Heart left ventricle (tissue), 16 donors: ENCODE measurements around the gene SCRN1. TPM values are rescaled to one million over a fixed set of nuclear protein-coding genes. Genes with fewer than 3 reads are reported as not detected.

Experiments
- ATAC-seq, 4 donors: fragments of 200-7000 bp; cut with Tn5 transposase; one replicate each; pipeline ENCODE4 v1.9.1; 2020 to 2022; ENCODE audit warnings: moderate library complexity in 4 of 4, mild to moderate bottlenecking in 3 of 4, moderate number of reproducible peaks in 1 of 4
- DNase-seq, 5 donors: peaks; one replicate each; pipeline ENCODE4 v3.0.0-alpha.2; 2020
- H3K27ac ChIP-seq, 12 donors: fragments of 200-600 bp; sonication (generic) in 4 of 12; one replicate each; pipeline versions ENCODE4 v1.5.0 to v1.8.0; 2016 to 2022; ENCODE audit warnings: mild to moderate bottlenecking in 2 of 12
- H3K27me3 ChIP-seq, 9 donors: fragments of 200-600 bp; sonication (generic) in 2 of 9; one replicate each; pipeline versions ENCODE4 v1.5.1 to v1.8.0; 2016 to 2022; ENCODE audit warnings: mild to moderate bottlenecking in 3 of 9
- H3K36me3 ChIP-seq, 9 donors: fragments of 200-600 bp; sonication (generic) in 2 of 9; one replicate each; pipeline versions ENCODE4 v1.5.0 to v1.8.0; 2018 to 2022; ENCODE audit warnings: mild to moderate bottlenecking in 2 of 9
- H3K4me1 ChIP-seq, 12 donors: fragments of 200-600 bp; sonication (generic) in 4 of 12; one replicate each; pipeline versions ENCODE4 v1.5.0 to v1.8.0; 2016 to 2022; ENCODE audit warnings: mild to moderate bottlenecking in 3 of 12
- H3K4me3 ChIP-seq, 12 donors: fragments of 200-600 bp; sonication (generic) in 4 of 12; one replicate each; pipeline versions ENCODE4 v1.5.0 to v1.8.0; 2017 to 2022; ENCODE audit warnings: mild to moderate bottlenecking in 9 of 12, moderate library complexity in 4 of 12
- H3K9me3 ChIP-seq, 12 donors: fragments of 200-600 bp; sonication (generic) in 4 of 12; one replicate each; pipeline versions ENCODE4 v1.5.0 to v1.8.0; 2016 to 2022; ENCODE audit warnings: mild to moderate bottlenecking in 1 of 12
- CTCF ChIP-seq, 12 donors: fragments of 200-600 bp; sonication (generic) in 4 of 12; IDR thresholded peaks; one replicate each; pipeline versions ENCODE4 v1.5.0 to v1.8.0; 2018 to 2022; ENCODE audit warnings: antibody characterized with exemption in 12 of 12, mild to moderate bottlenecking in 5 of 12
- POLR2A ChIP-seq, 2 donors: fragments of 450-650 bp; IDR thresholded peaks; one replicate each; pipeline ENCODE4 v1.6.1; 2017; ENCODE audit warnings: antibody characterized with exemption in 2 of 2, mild to moderate bottlenecking in 2 of 2, moderate library complexity in 2 of 2
- WGBS, 4 donors: extraction: QIAGEN DNeasy Blood & Tissue Kit in 2 of 4; methylation state at CpG; one replicate each; pipeline versions ENCODE4 v1.1.5 to v1.1.7; 2013 to 2018; 5-methylcytosine and 5-hydroxymethylcytosine counted together
- intact Hi-C, 10 donors: fragments of 100-400 bp; cut with DNase I; formaldehyde crosslinking; loops; one replicate each; pipeline versions ENCODE4 v1.11.1 to v1.14.2; 2022
- polyA plus RNA-seq, 2 donors: library from polyadenylated mRNA; stranded (reverse); fragments of 200-250 nt; gene quantifications; one replicate each; pipeline ENCODE4 v1.2.3, GENCODE V29; 2013
- total RNA-seq, 9 donors: library from RNA; depleted of rRNA in 2 of 9; stranded (reverse); fragments of >200 nt in 2 of 9; fragmentation: NEBNext Ultra II Directional in 3 of 9; extraction: Animal tissue kit (Norgen Biotek cat#: 25700) in 3 of 9; gene quantifications; one replicate each; pipeline versions ENCODE4 v1.1.0 to v1.2.4, GENCODE V29; 2016 to 2023
- donor health status: ischemic (EF 13 %, LVEDD 7.1; RV severe dilation, severe dysfunction).
- donor health status: healthy with polysubstance abuse.
- donor health status: DM: no; HTN: yes; CAD: no.
- donor health status: DM: no; HTN: no; CAD: no.
- donor health status: ischemic (EF 25% LVEDD 6.9; RV normal size, moderate dysfunction).
- donor health status: ischemic (EF 25% LVEDD 5.7; RV mildly dilated, moderate dysfunction).
- donor health status: healthy.
- donor health status: DM: yes; HTN: yes; CAD: no.
- donor health status: ischemic (EF 35%, LVEDD 5.7; RV mildly dilated, moderate dysfunction).
- donor health status: nonischemic (EF 11% LVEDD 7.7; RV severe dilation, severe dysfunction).
- donor health status: DM: yes; HTN: yes; CAD: no.
- donor health status: PGD.
- donor health status: ischemic (EF 29% LVEDD 5.4; RV normal size, mild dysfunction).
- donor health status: nonischemic (EF 23%, LVEDD 6.1; RV moderate dilation, normal function).

The SCRN1 gene
- total and polyA plus RNA-seq, 11 donors = 2.7 to 40.2 (median 20.1) TPM

DNA sequence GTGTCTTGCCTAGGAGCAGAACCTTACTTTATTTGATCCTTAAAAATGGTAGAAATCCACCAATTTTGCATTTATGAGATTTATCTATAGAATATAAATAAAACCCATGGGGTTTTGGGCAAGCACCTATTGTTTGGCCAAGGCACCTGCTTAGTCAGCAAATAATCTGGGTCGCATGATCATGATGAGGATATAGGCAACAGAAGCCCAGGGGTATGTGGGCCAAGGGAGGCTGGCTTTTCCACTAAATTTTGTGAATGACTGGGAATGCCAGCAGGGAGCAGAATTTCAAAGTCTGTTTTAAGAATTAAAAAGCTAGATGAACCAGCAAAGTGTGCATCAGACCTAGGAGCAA is 17.3 kb downstream of the SCRN1 start:
- TF ChIP-seq POLR2A (IDR thresholded peaks at IDR 0.05) (no peak), CTCF (IDR thresholded peaks at IDR 0.05) (no peak)
- Histone ChIP-seq H3K4me1 (peaks cover 0 to 35% (median 5%) of the 10 kb centered on the region in 12 donors), H3K36me3 (peaks cover 0 to 11% (median 0%) of the 10 kb centered on the region in 9 donors), H3K27me3 (no peaks in the 10 kb centered on the region), H3K27ac (no peak overlapping the region), H3K4me3 (no peak overlapping the region), H3K9me3 (no peaks in the 10 kb centered on the region)
- no peak for DNase-seq
- intact Hi-C loops = no loop called here
- ATAC-seq = no peak
- 90 to 96% (median 92%) methylated on average over 1 of the region's 1 CpG for WGBS, 4 donors

GRCh38 chr7:29971566-29972314 is 17.9 kb downstream of the SCRN1 start:
- TF ChIP-seq CTCF (IDR thresholded peaks at IDR 0.05) = no peak
- no peak for TF ChIP-seq POLR2A (IDR thresholded peaks at IDR 0.05)
- Histone ChIP-seq H3K4me3 (no peak overlapping the region), H3K9me3 (no peaks in the 10 kb centered on the region), H3K36me3 (peaks cover 0 to 16% (median 0%) of the 10 kb centered on the region in 9 donors), H3K27ac (no peak overlapping the region), H3K27me3 (no peaks in the 10 kb centered on the region), H3K4me1 (peaks cover 0 to 31% (median 3%) of the 10 kb centered on the region in 12 donors)
- DNase-seq (no peak), ATAC-seq (no peak)
- 73 to 79% (median 74%) methylated on average over 5 of the region's 5 CpGs for WGBS, 4 donors
- intact Hi-C loops = no loop called here

GRCh38 chr7:29970158-29970557 is 19.4 kb downstream of the SCRN1 start:
- Histone ChIP-seq H3K9me3 (no peaks in the 10 kb centered on the region), H3K36me3 (peaks cover 0 to 25% (median 0%) of the 10 kb centered on the region in 9 donors), H3K27ac (no peak overlapping the region), H3K4me1 (peaks cover 0 to 25% (median 0%) of the 10 kb centered on the region in 12 donors), H3K27me3 (no peaks in the 10 kb centered on the region), H3K4me3 (no peak overlapping the region)
- no peak for TF ChIP-seq POLR2A (IDR thresholded peaks at IDR 0.05)
- TF ChIP-seq CTCF (IDR thresholded peaks at IDR 0.05) = no peak
- ATAC-seq (no peak), DNase-seq (no peak)
- WGBS, 4 donors = 40 to 61% (median 46%) methylated on average over 1 of the region's 1 CpG
- intact Hi-C loops = no loop called here

GRCh38 chr7:29969738-29970137 is 19.9 kb downstream of the SCRN1 start:
- Histone ChIP-seq H3K9me3 (no peaks in the 10 kb centered on the region), H3K4me1 (peaks cover 0 to 25% (median 0%) of the 10 kb centered on the region in 12 donors), H3K4me3 (no peak overlapping the region), H3K36me3 (peaks cover 0 to 27% (median 0%) of the 10 kb centered on the region in 9 donors), H3K27me3 (no peaks in the 10 kb centered on the region), H3K27ac (no peak overlapping the region)
- TF ChIP-seq POLR2A (IDR thresholded peaks at IDR 0.05) (no peak), CTCF (IDR thresholded peaks at IDR 0.05) (no peak)
- no peak for DNase-seq
- 82 to 88% (median 84%) methylated on average over 2 of the region's 2 CpGs for WGBS, 4 donors
- intact Hi-C loops = no loop called here
- no peak for ATAC-seq
